HCT116 (cell line): ENCODE results near the gene HEXA. TPM values are rescaled to one million over a fixed set of nuclear protein-coding genes. Genes with fewer than 3 reads are reported as not detected.

Source experiments
- ATAC-seq: fragments of 200-7000 bp; cut with Tn5 transposase; 2 replicates; pipeline ENCODE4 v1.9.1; 2020; ENCODE audit warnings: mild to moderate bottlenecking, moderate library complexity
- BruUV-seq: library from RNA; stranded (reverse); fragments of 400-500 nt; replicated peaks from 2 replicates; lab custom pipeline; 2021; lab: Mats Ljungman, UMichigan
- CTCF ChIA-PET: fragments of 300-600 bp; sonication (Branson Sonifier 250); formaldehyde crosslinking; loops from one replicate; lab custom pipeline; 2021; ENCODE audit warnings: antibody characterized with exemption; lab: Charles Lee
- POLR2A ChIA-PET: fragments of 300-600, 350-600 bp; sonication (Branson Sonifier 250); formaldehyde crosslinking; loops from one replicate; lab custom pipeline; 2021; ENCODE audit warnings: antibody characterized with exemption; lab: Charles Lee
- RAD21 ChIA-PET, 2 experiments: fragments of 300-600 bp; sonication (Branson Sonifier 250); formaldehyde crosslinking; loops; one replicate each; lab custom pipeline; 2023; ENCODE audit warnings: low total read pairs in 2 of 2; ENCODE audit not compliant: uncharacterized antibody in 2 of 2, unreplicated experiment in 2 of 2, low non-redundant PET in 1 of 2; lab: Charles Lee
- DNase-seq: peaks from one replicate; pipeline ENCODE4 v3.0.0-alpha.2; 2010; ENCODE audit warnings: low read depth, low spot score
- H2AFZ ChIP-seq: fragments of 200-600 bp; shearing (Covaris generic), sonication (generic); 2 replicates; pipeline ENCODE4 v1.6.1; 2017; ENCODE audit warnings: low read depth, mixed run types, mixed read lengths, antibody characterized with exemption, low read length; ENCODE audit not compliant: poor library complexity, severe bottlenecking
- H3K27ac ChIP-seq: 2 replicates; pipeline ENCODE4 v1.5.1; 2012; ENCODE audit warnings: low read depth, low read length
- H3K27me3 ChIP-seq: fragments of 200-600 bp; sonication (generic); 2 replicates; pipeline ENCODE4 v1.6.1; 2016; ENCODE audit warnings: mixed run types, low read length, mixed read lengths; ENCODE audit not compliant: insufficient read depth
- H3K36me3 ChIP-seq, 2 experiments: fragments of 200-500 bp in 1 of 2; fragments of 200-600 bp in 1 of 2; sonication (Bioruptor generic) in 1 of 2; sonication (generic) in 1 of 2; 2 replicates each; pipeline versions ENCODE4 v1.5.1 to v1.6.1; 2014 to 2016; ENCODE audit warnings: low read length in 2 of 2, inconsistent platforms in 1 of 2, mixed read lengths in 1 of 2, mixed run types in 1 of 2; ENCODE audit not compliant: insufficient read depth in 2 of 2, control insufficient read depth in 1 of 2
- H3K4me1 ChIP-seq, 2 experiments: fragments of 200-600 bp in 1 of 2; sonication (generic) in 1 of 2; 2 replicates each; pipeline versions ENCODE4 v1.5.1 to v1.6.1; 2012 to 2017; ENCODE audit warnings: low read length in 2 of 2, inconsistent platforms in 1 of 2, mild to moderate bottlenecking in 1 of 2, mixed read lengths in 1 of 2, mixed run types in 1 of 2, moderate library complexity in 1 of 2; ENCODE audit not compliant: insufficient read depth in 2 of 2, control insufficient read depth in 1 of 2
- H3K4me2 ChIP-seq: fragments of 200-600 bp; sonication (generic); 2 replicates; pipeline ENCODE4 v1.6.1; 2017; ENCODE audit warnings: mixed run types, low read length, mixed read lengths
- H3K4me3 ChIP-seq, 2 experiments: fragments of 200-600 bp in 1 of 2; sonication (generic) in 1 of 2; replicated peaks in 1 of 2; 2 replicates each; pipeline ENCODE4 v1.5.1; 2011 to 2016; ENCODE audit warnings: low read length in 2 of 2, control low read depth in 1 of 2, low read depth in 1 of 2, mild to moderate bottlenecking in 1 of 2, mixed read lengths in 1 of 2, mixed run types in 1 of 2
- H3K79me2 ChIP-seq: fragments of 200-600 bp; sonication (generic); 2 replicates; pipeline ENCODE4 v1.6.1; 2017; ENCODE audit warnings: mild to moderate bottlenecking, mixed run types, low read length, moderate library complexity, mixed read lengths; ENCODE audit not compliant: insufficient read depth
- H3K9ac ChIP-seq: fragments of 200-600 bp; sonication (generic); 2 replicates; pipeline ENCODE4 v1.6.1; 2016; ENCODE audit warnings: low read length, mixed read lengths
- H3K9me2 ChIP-seq: fragments of 200-600 bp; sonication (generic), shearing (Covaris generic); 2 replicates; pipeline ENCODE4 v1.6.1; 2017; ENCODE audit warnings: mixed run types, mild to moderate bottlenecking, moderate library complexity; ENCODE audit not compliant: insufficient read depth
- H3K9me3 ChIP-seq, 2 experiments: fragments of 200-500 bp in 1 of 2; fragments of 200-600 bp in 1 of 2; sonication (Bioruptor generic) in 1 of 2; sonication (generic) in 1 of 2; 2 replicates each; pipeline ENCODE4 v1.6.1; 2014 to 2017; ENCODE audit warnings: low read length in 2 of 2, mixed read lengths in 2 of 2, inconsistent platforms in 1 of 2, low read depth in 1 of 2, mild to moderate bottlenecking in 1 of 2, mixed run types in 1 of 2, moderate library complexity in 1 of 2; ENCODE audit not compliant: control insufficient read depth in 1 of 2, insufficient read depth in 1 of 2
- H4K20me1 ChIP-seq: fragments of 200-600 bp; sonication (generic), shearing (Covaris generic); 2 replicates; pipeline ENCODE4 v1.6.1; 2017; ENCODE audit warnings: mixed run types, mild to moderate bottlenecking, moderate library complexity; ENCODE audit not compliant: insufficient read depth
- ATF3 ChIP-seq: IDR thresholded peaks from 2 replicates; pipeline ENCODE4 v1.6.1; 2012
- EZH2phosphoT487 ChIP-seq: fragments of 200-600 bp; IDR thresholded peaks from 2 replicates; pipeline ENCODE4 v1.6.1; 2018; ENCODE audit warnings: antibody characterized with exemption, borderline replicate concordance
- FOSL1 ChIP-seq: IDR thresholded peaks from 2 replicates; pipeline ENCODE4 v1.6.1; 2012; ENCODE audit warnings: low read depth
- JUND ChIP-seq: IDR thresholded peaks from 2 replicates; pipeline ENCODE4 v1.6.1; 2012
- MAX ChIP-seq: IDR thresholded peaks from 2 replicates; pipeline ENCODE4 v1.6.1; 2012
- RAD21 ChIP-seq: IDR thresholded peaks from 2 replicates; pipeline ENCODE4 v1.6.1; 2012; ENCODE audit warnings: low read depth, mild to moderate bottlenecking
- REST ChIP-seq: IDR thresholded peaks from 2 replicates; pipeline ENCODE4 v1.6.1; 2012; ENCODE audit warnings: low read depth
- SIN3A ChIP-seq: IDR thresholded peaks from 2 replicates; pipeline ENCODE4 v1.6.1; 2012; ENCODE audit warnings: low read depth
- SP1 ChIP-seq: IDR thresholded peaks from 2 replicates; pipeline ENCODE4 v1.6.1; 2012; ENCODE audit warnings: low read depth
- SRF ChIP-seq: IDR thresholded peaks from 2 replicates; pipeline ENCODE4 v1.6.1; 2012; ENCODE audit warnings: low read depth
- YY1 ChIP-seq: IDR thresholded peaks from 2 replicates; pipeline ENCODE4 v1.6.1; 2011; ENCODE audit warnings: low read length, low read depth, moderate library complexity, mild to moderate bottlenecking; ENCODE audit not compliant: insufficient replicate concordance; ENCODE audit errors: extremely low read depth
- ZBTB33 ChIP-seq: IDR thresholded peaks from 2 replicates; pipeline ENCODE4 v1.6.1; 2011; ENCODE audit warnings: mild to moderate bottlenecking, low read length, moderate library complexity; ENCODE audit not compliant: insufficient replicate concordance; ENCODE audit errors: extremely low read depth
- ZFX ChIP-seq: fragments of 450-650 bp; IDR thresholded peaks from 2 replicates; pipeline ENCODE4 v1.6.1; 2017
- intact Hi-C: fragments of 100-400 bp; cut with micrococcal nuclease; formaldehyde crosslinking; loops from 2 replicates; pipeline ENCODE4 v1.10.0; 2022
- total RNA-seq: library from RNA; stranded (reverse); gene quantifications from one replicate; pipeline ENCODE4 v1.2.1, GENCODE V29; 2021; ENCODE audit not compliant: unreplicated experiment

The HEXA gene
- total RNA-seq, 1 experiment from 2014 or later, result 57.1 TPM

GRCh38 chr15:72307026-72307425, 68.8 kb downstream of the HEXA start:
- intact Hi-C loops, result no loop called here
- no TSS peak for BruUV-seq
- CTCF ChIA-PET, result no interaction called here

More at GRCh38 chr15:72307026-72307425, 68.8 kb downstream of the HEXA start:
- Histone ChIP-seq H3K4me3 (no peak overlapping the region), H3K9me3 (no peaks in the 10 kb centered on the region), H3K36me3 (no peaks in the 10 kb centered on the region), H3K9ac (no peak overlapping the region), H3K27ac (no peak overlapping the region), H2AFZ (no peak overlapping the region), H3K79me2 (no peaks in the 10 kb centered on the region), H3K9me2 (no peaks in the 10 kb centered on the region), H3K4me1 (peaks cover 0 to 4% of the 10 kb centered on the region in 2 experiments; a peak in 1 of 4 replicates), H3K4me2 (no peak overlapping the region), H3K27me3 (no peaks in the 10 kb centered on the region)
- no peak for DNase-seq
- ATAC-seq, result no peak
- TF ChIP-seq EZH2phosphoT487 (no peak), MAX (no peak), FOSL1 (no peak), ATF3 (no peak), ZFX (no peak), JUND (no peak), ZBTB33 (no peak), SRF (no peak), SIN3A (no peak), YY1 (no peak), REST (no peak), SP1 (no peak), RAD21 (no peak)
- TF ChIP-seq, all 23 proteins: peak for 0
- RAD21 ChIA-PET, result interaction anchor here in 1 of 2 experiments (0.6 kb wide), 1 partner anchor 120 kb away, joined by 3 read pairs; no protein-coding TSS in a partner anchor
- no peaks in the 10 kb centered on the region for H4K20me1 ChIP-seq
- POLR2A ChIA-PET, result no interaction called here
